H1 (cell line): ENCODE measurements around the gene RPL38. TPM values are rescaled to one million over a fixed set of nuclear protein-coding genes. Genes with fewer than 3 reads are reported as not detected.
A peak's percentile ranks its signal among the peaks of the same experiment; 100 is the strongest.

Experiments used
- CTCF ChIA-PET: fragments of 300-600 bp; sonication (Branson Sonifier 250); formaldehyde crosslinking; loops from one replicate; lab custom pipeline; 2021; ENCODE audit not compliant: partially characterized antibody; lab: Charles Lee
- POLR2A ChIA-PET: fragments of 300-600 bp; sonication (Branson Sonifier 250); formaldehyde crosslinking; loops from one replicate; lab custom pipeline; 2021; ENCODE audit warnings: inconsistent platforms; ENCODE audit not compliant: partially characterized antibody; lab: Charles Lee
- DNase-seq, 2 experiments: peaks; one replicate each; pipeline versions ENCODE4 v3.0.0 to v3.0.0-alpha.2; 2010 to 2022; ENCODE audit warnings: low spot score in 2 of 2, low read depth in 1 of 2, mixed read lengths in 1 of 2
- FAIRE-seq: peaks from 2 replicates; lab custom pipeline; 2011; peaks lifted over from hg19 to GRCh38; lab: Jason Lieb, UNC
- H2AFZ ChIP-seq: 2 replicates; pipeline ENCODE4 v1.8.1; 2012; ENCODE audit warnings: low read length, inconsistent platforms
- H2AK5ac ChIP-seq: 2 replicates; pipeline ENCODE4 v1.6.1; 2013; ENCODE audit warnings: low read depth, low read length
- H2BK120ac ChIP-seq: replicated peaks from 2 replicates; pipeline ENCODE3; 2013; ENCODE audit warnings: low read depth, low read length, inconsistent platforms
- H2BK12ac ChIP-seq: 2 replicates; pipeline ENCODE4 v1.6.1; 2013; ENCODE audit warnings: low read depth, low read length
- H2BK15ac ChIP-seq: 2 replicates; pipeline ENCODE4 v1.6.1; 2013; ENCODE audit warnings: low read length
- H2BK20ac ChIP-seq: 2 replicates; pipeline ENCODE4 v1.6.1; 2013; ENCODE audit warnings: low read length
- H2BK5ac ChIP-seq: 2 replicates; pipeline ENCODE4 v1.6.1; 2013; ENCODE audit warnings: low read depth, low read length
- H3K14ac ChIP-seq: 2 replicates; pipeline ENCODE4 v1.6.1; 2013; ENCODE audit warnings: inconsistent platforms; ENCODE audit not compliant: insufficient read length
- H3K18ac ChIP-seq: 2 replicates; pipeline ENCODE4 v1.6.1; 2013; ENCODE audit warnings: low read length; ENCODE audit errors: extremely low read depth
- H3K23ac ChIP-seq: 2 replicates; pipeline ENCODE4 v1.6.1; 2013; ENCODE audit warnings: inconsistent platforms; ENCODE audit not compliant: insufficient read length
- H3K23me2 ChIP-seq: 2 replicates; pipeline ENCODE4 v1.6.1; 2013; ENCODE audit warnings: low read depth, low read length
- H3K27ac ChIP-seq: 2 replicates; pipeline ENCODE4 v1.6.1; 2011; ENCODE audit warnings: low read depth, low read length, inconsistent platforms
- H3K27me3 ChIP-seq, 4 experiments: replicated peaks in 1 of 4; 1 replicate in 1 of 4; 2 replicates in 3 of 4; pipeline versions ENCODE4 v1.6.1 to v1.8.1; 2011 to 2013; ENCODE audit warnings: low read length in 3 of 4, mild to moderate bottlenecking in 3 of 4, inconsistent platforms in 2 of 4, mixed read lengths in 2 of 4, moderate library complexity in 1 of 4; ENCODE audit not compliant: control insufficient read depth in 3 of 4, insufficient read depth in 3 of 4; ENCODE audit errors: extremely low read depth in 1 of 4
- H3K36me3 ChIP-seq, 4 experiments: 2 replicates each; pipeline versions ENCODE4 v1.6.1 to v1.8.1; 2011 to 2013; ENCODE audit warnings: mild to moderate bottlenecking in 4 of 4, low read length in 3 of 4, moderate library complexity in 2 of 4, control low read depth in 1 of 4, inconsistent platforms in 1 of 4; ENCODE audit not compliant: insufficient read depth in 4 of 4, control insufficient read depth in 2 of 4
- H3K4ac ChIP-seq: replicated peaks from 2 replicates; pipeline ENCODE3; 2013; ENCODE audit warnings: low read length, low read depth, mixed read lengths, inconsistent platforms; ENCODE audit not compliant: insufficient read length
- H3K4me1 ChIP-seq, 4 experiments: replicated peaks in 1 of 4; 1 replicate in 1 of 4; 2 replicates in 3 of 4; pipeline versions ENCODE4 v1.6.1 to v1.8.1; 2011 to 2013; ENCODE audit warnings: low read length in 3 of 4, inconsistent platforms in 2 of 4, mixed read lengths in 1 of 4; ENCODE audit not compliant: insufficient read depth in 4 of 4, control insufficient read depth in 3 of 4
- H3K4me2 ChIP-seq, 2 experiments: 2 replicates each; pipeline versions ENCODE4 v1.6.1 to v1.8.1; 2011 to 2013; ENCODE audit warnings: low read depth in 2 of 2, low read length in 2 of 2, control low read depth in 1 of 2, inconsistent platforms in 1 of 2, mild to moderate bottlenecking in 1 of 2; ENCODE audit not compliant: insufficient read depth in 1 of 2
- H3K4me3 ChIP-seq, 4 experiments: fragments of 200-600, 300-600 bp in 1 of 4; sonication (generic), shearing (Covaris generic), sonication (Bioruptor Twin) in 1 of 4; 2 replicates each; pipeline versions ENCODE4 v1.5.1 to v1.8.1; 2011 to 2016; ENCODE audit warnings: low read length in 4 of 4, low read depth in 3 of 4, control low read depth in 2 of 4, inconsistent platforms in 2 of 4, mild to moderate bottlenecking in 2 of 4, mixed read lengths in 1 of 4, moderate library complexity in 1 of 4; ENCODE audit not compliant: insufficient read depth in 2 of 4; ENCODE audit errors: extremely low read depth in 1 of 4
- H3K56ac ChIP-seq: replicated peaks from 2 replicates; pipeline ENCODE3; 2013; ENCODE audit warnings: low read depth, mild to moderate bottlenecking, mixed read lengths, low read length, inconsistent platforms; ENCODE audit not compliant: insufficient read length
- H3K79me1 ChIP-seq: 2 replicates; pipeline ENCODE4 v1.6.1; 2013; ENCODE audit warnings: low read depth, low read length, control low read depth
- H3K79me2 ChIP-seq, 2 experiments: 2 replicates each; pipeline versions ENCODE4 v1.6.1 to v1.8.1; 2012 to 2013; ENCODE audit warnings: low read length in 2 of 2, mild to moderate bottlenecking in 2 of 2, inconsistent platforms in 1 of 2; ENCODE audit not compliant: insufficient read depth in 2 of 2, control insufficient read depth in 1 of 2
- H3K9ac ChIP-seq, 4 experiments: replicated peaks in 1 of 4; 1 replicate in 1 of 4; 2 replicates in 3 of 4; pipeline versions ENCODE4 v1.6.1 to v1.8.1; 2011 to 2013; ENCODE audit warnings: low read depth in 3 of 4, low read length in 3 of 4, control low read depth in 2 of 4, mild to moderate bottlenecking in 2 of 4, moderate library complexity in 2 of 4, inconsistent platforms in 1 of 4; ENCODE audit errors: extremely low read depth in 1 of 4
- H3K9me3 ChIP-seq, 2 experiments: 2 replicates each; pipeline versions ENCODE4 v1.6.1 to v1.8.1; 2012 to 2013; ENCODE audit warnings: mild to moderate bottlenecking in 2 of 2, moderate library complexity in 2 of 2, control low read depth in 1 of 2, inconsistent platforms in 1 of 2, low read depth in 1 of 2, low read length in 1 of 2, mixed read lengths in 1 of 2; ENCODE audit not compliant: insufficient read depth in 2 of 2
- H4K20me1 ChIP-seq, 2 experiments: replicated peaks in 1 of 2; 2 replicates each; pipeline versions ENCODE3 to v1.8.1; 2011 to 2013; ENCODE audit warnings: inconsistent platforms in 2 of 2, low read length in 2 of 2, mild to moderate bottlenecking in 1 of 2; ENCODE audit not compliant: insufficient read depth in 2 of 2, control insufficient read depth in 1 of 2
- H4K5ac ChIP-seq: 2 replicates; pipeline ENCODE4 v1.6.1; 2013; ENCODE audit warnings: low read length, low read depth, mixed read lengths, inconsistent platforms; ENCODE audit not compliant: insufficient read length
- H4K8ac ChIP-seq: 2 replicates; pipeline ENCODE4 v1.8.0; 2013; ENCODE audit warnings: mild to moderate bottlenecking, moderate library complexity, low read length, inconsistent platforms; ENCODE audit not compliant: insufficient read depth; ENCODE audit errors: extremely low read depth
- H4K91ac ChIP-seq: replicated peaks from 2 replicates; pipeline ENCODE3; 2013; ENCODE audit warnings: low read length, mixed read lengths, inconsistent platforms; ENCODE audit not compliant: insufficient read length
- E2F6 ChIP-seq: IDR thresholded peaks from 2 replicates; pipeline ENCODE4 v1.6.1; 2012; ENCODE audit warnings: inconsistent platforms
- GABPA ChIP-seq: IDR thresholded peaks from 2 replicates; pipeline ENCODE4 v1.6.1; 2011; ENCODE audit warnings: mild to moderate bottlenecking, low read length, moderate library complexity, borderline replicate concordance; ENCODE audit not compliant: insufficient read depth
- HDAC6 ChIP-seq: IDR thresholded peaks from one replicate; pipeline ENCODE4 v1.7.1; 2012; ENCODE audit warnings: low read depth, mild to moderate bottlenecking, inconsistent platforms, low read length, moderate library complexity
- POU5F1 ChIP-seq: IDR thresholded peaks from 2 replicates; pipeline ENCODE4 v1.6.1; 2011; ENCODE audit warnings: low read depth, mild to moderate bottlenecking, low read length, moderate library complexity
- RAD21 ChIP-seq, 2 experiments: IDR thresholded peaks in 1 of 2; conservative IDR thresholded peaks in 1 of 2; 2 replicates each; pipeline ENCODE4 v1.6.1; 2011; ENCODE audit warnings: low read depth in 2 of 2, low read length in 2 of 2, improper control_type of control experiment in 1 of 2, inconsistent platforms in 1 of 2, mild to moderate bottlenecking in 1 of 2, moderate library complexity in 1 of 2
- SIX5 ChIP-seq: IDR thresholded peaks from 2 replicates; pipeline ENCODE4 v1.6.1; 2011; ENCODE audit warnings: mild to moderate bottlenecking, low read depth, low read length
- SP2 ChIP-seq: IDR thresholded peaks from 2 replicates; pipeline ENCODE4 v1.6.1; 2012; ENCODE audit warnings: mild to moderate bottlenecking, low read length, inconsistent platforms
- SUZ12 ChIP-seq: fragments of 200-600 bp; sonication (generic); IDR thresholded peaks from 2 replicates; pipeline ENCODE4 v1.6.1; 2012; ENCODE audit warnings: mild to moderate bottlenecking, inconsistent platforms, low read length, moderate library complexity, mixed read lengths
- WGBS, 2 experiments: shearing (Covaris generic) in 1 of 2; methylation state at CpG; one replicate each; pipeline versions ENCODE4 v1.1.6 to v1.1.7; 2013 to 2015; ENCODE audit warnings: low lambda C conversion rate in 2 of 2, mixed read lengths in 2 of 2, inconsistent platforms in 1 of 2, low coverage in 1 of 2, missing lambda C conversion rate in 1 of 2; ENCODE audit not compliant: insufficient replicate concordance in 2 of 2, insufficient coverage in 1 of 2, insufficient read length in 1 of 2; ENCODE audit errors: extremely low coverage in 1 of 2, missing lambda C conversion rate in 1 of 2; 5-methylcytosine and 5-hydroxymethylcytosine counted together
- polyA plus RNA-seq, 7 experiments: library from polyadenylated mRNA; depleted of rRNA in 3 of 7; stranded (reverse) in 5 of 7; unstranded in 2 of 7; fragments of >200 nt in 5 of 7; fragments of 200-250 nt in 2 of 7; gene quantifications; 1 replicate in 5 of 7; 2 replicates in 1 of 7; 4 replicates in 1 of 7; pipeline versions ENCODE4 v1.2.1 to v1.2.3, GENCODE V29; 2011 to 2013; ENCODE audit warnings: missing spikeins in 2 of 7, mixed read lengths in 2 of 7
- total RNA-seq: library from RNA; stranded (reverse); fragmentation: NEBNext Ultra II Directional; extraction: Animal tissue kit (Norgen Biotek cat#: 25700); gene quantifications from 2 replicates; pipeline ENCODE4 v1.2.1, GENCODE V29; 2021

Gene RPL38
- total and polyA plus RNA-seq, 2 of the 8 experiments (the other 6 are each of a cell fraction or from before 2014, with no cell fraction given), result 412 to 1,195 TPM

- H3K27ac ChIP-seq, result no peak overlapping the region
- H3K9ac ChIP-seq, result no peak overlapping the region
- H3K18ac ChIP-seq, result no peak overlapping the region
- FAIRE-seq (no peak), DNase-seq (no peak)
- no peak overlapping the region for H4K91ac ChIP-seq
- WGBS, 2 experiments, result 89% methylated on average over 7 of the region's 8 CpGs; no CpG with 5 or more reads in 1 of the 2 experiments
- no peak overlapping the region for H4K5ac ChIP-seq
- peaks cover 0 to 11% (median 0%) of the 10 kb centered on the region in 4 experiments; a peak in 4 of 7 replicates for H3K4me1 ChIP-seq
- H3K23me2 ChIP-seq, result no peaks in the 10 kb centered on the region
- no peak overlapping the region for H2AK5ac ChIP-seq
- no peak overlapping the region for H3K4me3 ChIP-seq
- no peaks in the 10 kb centered on the region for H3K36me3 ChIP-seq
- H2BK12ac ChIP-seq, result 0 out of 2 replicates have a peak overlapping the region, but pooled peaks have one; percentile 17
- ChIA-PET POLR2A (interaction anchor here (0.9 to 2.8 kb wide), 3 partner anchors 19 to 43 kb away, joined by 3 to 9 read pairs (median 6); no protein-coding TSS in a partner anchor), CTCF (interaction anchor here (0.6 to 2.4 kb wide), 10 partner anchors 9 to 185 kb away, joined by 3 to 11 read pairs (median 4); partner anchors contain the start of gene GPR142)
- no peak overlapping the region for H3K14ac ChIP-seq
- H3K23ac ChIP-seq, result no peak overlapping the region
- H3K9me3 ChIP-seq, result no peaks in the 10 kb centered on the region
- no peak overlapping the region for H4K8ac ChIP-seq
- H2BK20ac ChIP-seq, result no peak overlapping the region
- no peaks in the 10 kb centered on the region for H3K79me1 ChIP-seq
- H3K79me2 ChIP-seq, result no peaks in the 10 kb centered on the region
- H4K20me1 ChIP-seq, result peaks cover 0 to 4% of the 10 kb centered on the region in 2 experiments
- no peak overlapping the region for H2BK5ac ChIP-seq
- no peak overlapping the region for H3K56ac ChIP-seq
- H3K4me2 ChIP-seq, result no peak overlapping the region
- TF ChIP-seq SIX5, result no peak
- TF ChIP-seq SP2, result no peak
- TF ChIP-seq HDAC6, result no peak
- no peak for TF ChIP-seq GABPA
- TF ChIP-seq SUZ12, result no peak
- no peak for TF ChIP-seq POU5F1
- TF ChIP-seq RAD21 (IDR thresholded peaks at IDR 0.05 in 1 of 2, conservative IDR thresholded peaks at IDR 0.05 in 1 of 2; ENCODE audit: low read depth in 2 of 2, low read length in 2 of 2), result no peak
- no peak for TF ChIP-seq E2F6
- no peak overlapping the region for H2BK15ac ChIP-seq
- H3K4ac ChIP-seq, result no peak overlapping the region
- no peak overlapping the region for H2AFZ ChIP-seq
- no peaks in the 10 kb centered on the region for H3K27me3 ChIP-seq
- H2BK120ac ChIP-seq, result no peak overlapping the region
Measured at GRCh38 chr17:74252211-74252610, 48.7 kb downstream of the RPL38 start.
